Measurements from ENCODE around the gene NTPCR. TPM values are rescaled to one million over a fixed set of nuclear protein-coding genes. Genes with fewer than 3 reads are reported as not detected.

The NTPCR gene
- total and polyA plus RNA-seq, 2 donors (not counting 3 experiments of a cell fraction or from before 2014, with no cell fraction given): 13.2 to 35.3 TPM

DNA sequence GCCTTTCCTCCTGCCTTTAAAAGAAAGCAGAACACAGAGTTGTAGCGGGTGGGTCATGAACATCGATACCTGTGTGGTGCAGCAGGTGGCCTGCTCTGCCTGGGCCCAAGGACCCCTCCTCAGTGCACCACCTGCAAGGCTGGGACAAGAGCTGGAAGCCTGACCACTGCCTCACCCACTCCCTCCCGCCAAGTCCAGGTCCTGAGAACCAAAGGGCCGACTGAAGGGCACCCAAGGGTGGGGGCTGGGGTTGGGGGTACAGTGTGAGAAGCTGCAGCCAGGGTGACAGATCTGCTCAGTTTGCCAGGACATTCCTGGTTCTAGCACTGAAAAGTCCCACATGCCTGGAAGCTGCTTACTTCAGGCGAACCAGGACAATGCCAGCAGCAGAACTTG is 36.1 kb downstream of the NTPCR start:
- no peak for TF ChIP-seq FOS (IDR thresholded peaks at IDR 0.05; ENCODE audit: borderline replicate concordance, insufficient read depth, low read length)
- TF ChIP-seq, protein P1, sequence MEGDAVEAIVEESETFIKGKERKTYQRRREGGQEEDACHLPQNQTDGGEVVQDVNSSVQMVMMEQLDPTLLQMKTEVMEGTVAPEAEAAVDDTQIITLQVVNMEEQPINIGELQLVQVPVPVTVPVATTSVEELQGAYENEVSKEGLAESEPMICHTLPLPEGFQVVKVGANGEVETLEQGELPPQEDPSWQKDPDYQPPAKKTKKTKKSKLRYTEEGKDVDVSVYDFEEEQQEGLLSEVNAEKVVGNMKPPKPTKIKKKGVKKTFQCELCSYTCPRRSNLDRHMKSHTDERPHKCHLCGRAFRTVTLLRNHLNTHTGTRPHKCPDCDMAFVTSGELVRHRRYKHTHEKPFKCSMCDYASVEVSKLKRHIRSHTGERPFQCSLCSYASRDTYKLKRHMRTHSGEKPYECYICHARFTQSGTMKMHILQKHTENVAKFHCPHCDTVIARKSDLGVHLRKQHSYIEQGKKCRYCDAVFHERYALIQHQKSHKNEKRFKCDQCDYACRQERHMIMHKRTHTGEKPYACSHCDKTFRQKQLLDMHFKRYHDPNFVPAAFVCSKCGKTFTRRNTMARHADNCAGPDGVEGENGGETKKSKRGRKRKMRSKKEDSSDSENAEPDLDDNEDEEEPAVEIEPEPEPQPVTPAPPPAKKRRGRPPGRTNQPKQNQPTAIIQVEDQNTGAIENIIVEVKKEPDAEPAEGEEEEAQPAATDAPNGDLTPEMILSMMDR (IDR thresholded peaks at IDR 0.05; ENCODE audit: extremely low read depth in 1 of 2, insufficient read depth in 1 of 2, low read depth in 1 of 2, low read length in 2 of 2): no peak
- TF ChIP-seq, protein P2, sequence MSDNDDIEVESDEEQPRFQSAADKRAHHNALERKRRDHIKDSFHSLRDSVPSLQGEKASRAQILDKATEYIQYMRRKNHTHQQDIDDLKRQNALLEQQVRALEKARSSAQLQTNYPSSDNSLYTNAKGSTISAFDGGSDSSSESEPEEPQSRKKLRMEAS (IDR thresholded peaks at IDR 0.05; ENCODE audit: insufficient read depth, insufficient read length): no peak
- TF ChIP-seq JUN (IDR thresholded peaks at IDR 0.05; ENCODE audit: borderline replicate concordance, insufficient read depth, insufficient read length, low read depth): no peak
- ChIA-PET CTCF (interaction anchor here (1.2 to 1.3 kb wide), 2 partner anchors 12 to 29 kb away, joined by 3 read pairs; no protein-coding TSS in a partner anchor), POLR2A (no interaction called here)
- no peaks in the 10 kb centered on the region for H3K9me1 ChIP-seq (replicated peaks; ENCODE audit: control insufficient read depth, extremely low read depth, insufficient read depth, low read length)
- no peaks in the 10 kb centered on the region for H3K4me1 ChIP-seq (ENCODE audit: control insufficient read depth, extremely low read depth, insufficient read depth, low read length)
- no peak overlapping the region for H3K4me2 ChIP-seq (ENCODE audit: insufficient read depth, low read length)
- no peak overlapping the region for H3K4me3 ChIP-seq (replicated peaks in 1 of 3; ENCODE audit: insufficient read depth in 1 of 3, low read depth in 1 of 3, low read length in 3 of 3)
- no peak overlapping the region for H2AFZ ChIP-seq (ENCODE audit: low read depth, low read length)
- H3K36me3 ChIP-seq (ENCODE audit: control insufficient read depth in 2 of 2, extremely low read depth in 1 of 2, insufficient read depth in 2 of 2, low read length in 2 of 2): no peaks in the 10 kb centered on the region
- BruUV-seq (replicated peaks): no TSS peak
- no peak overlapping the region for H3K9ac ChIP-seq (replicated peaks; ENCODE audit: extremely low read depth, insufficient read depth, low read length)
- H3K27me3 ChIP-seq (ENCODE audit: control insufficient read depth in 2 of 2, insufficient read depth in 2 of 2, low read length in 2 of 2): no peaks in the 10 kb centered on the region
- no peaks in the 10 kb centered on the region for H3K9me3 ChIP-seq (replicated peaks; ENCODE audit: control insufficient read depth, insufficient read depth, low read length)
- H3K27ac ChIP-seq (ENCODE audit: insufficient read depth, low read depth, low read length): no peak overlapping the region
- DNase-seq (ENCODE audit: low read depth, low spot score) (no peak), FAIRE-seq (no peak)
- dilution Hi-C loops (cut with MboI; ENCODE audit: extremely low pct_ligation_motif_present, low sequenced_read_pairs) (no loop called here), intact Hi-C loops (cut with micrococcal nuclease) (no loop called here)
- no peaks in the 10 kb centered on the region for H4K20me1 ChIP-seq (replicated peaks; ENCODE audit: control insufficient read depth, extremely low read depth, insufficient read depth, low read length)
- H3K79me2 ChIP-seq (ENCODE audit: control insufficient read depth, insufficient read depth, low read length): no peaks in the 10 kb centered on the region
